ENCODE data around the gene MYRF.

MYRF gene

GRCh38 chr11:61797263-61797944 lies 45.0 kb downstream of the MYRF start:
- TF ChIP-seq ZFX (IDR thresholded peaks at IDR 0.05; ENCODE audit: borderline replicate concordance) = no peak
- TF ChIP-seq CTCF (IDR thresholded peaks at IDR 0.05) = peak; percentile 89
- H3K27ac ChIP-seq = peak overlapping the region; percentile 46

- TF ChIP-seq ZFX (IDR thresholded peaks at IDR 0.05; ENCODE audit: borderline replicate concordance) (no peak), CTCF (IDR thresholded peaks at IDR 0.05) (no peak)
- H3K27ac ChIP-seq = peak overlapping the region; percentile 46
Observed at GRCh38 chr11:61799665-61800284, 47.3 kb downstream of the MYRF start.

- TF ChIP-seq CTCF (IDR thresholded peaks at IDR 0.05) = no peak
- TF ChIP-seq ZFX (IDR thresholded peaks at IDR 0.05; ENCODE audit: borderline replicate concordance) = no peak
- H3K27ac ChIP-seq = peak overlapping the region; percentile 46
Observed at GRCh38 chr11:61800331-61801281, 48.2 kb downstream of the MYRF start.

GRCh38 chr11:61802605-61803004 lies 50.2 kb downstream of the MYRF start:
- no peak overlapping the region for H3K27ac ChIP-seq

GRCh38 chr11:61803889-61804647 lies 51.6 kb downstream of the MYRF start:
- TF ChIP-seq ZFX (IDR thresholded peaks at IDR 0.05; ENCODE audit: borderline replicate concordance) = no peak
- TF ChIP-seq CTCF (IDR thresholded peaks at IDR 0.05) = no peak
- no peak overlapping the region for H3K27ac ChIP-seq

More at GRCh38 chr11:61802605-61803004, 50.2 kb downstream of the MYRF start:
- TF ChIP-seq CTCF (IDR thresholded peaks at IDR 0.05) (no peak), ZFX (IDR thresholded peaks at IDR 0.05; ENCODE audit: borderline replicate concordance) (no peak)

GRCh38 chr11:61805146-61805545 lies 52.7 kb downstream of the MYRF start:
- H3K27ac ChIP-seq = no peak overlapping the region
- no peak for TF ChIP-seq CTCF (IDR thresholded peaks at IDR 0.05)
- TF ChIP-seq ZFX (IDR thresholded peaks at IDR 0.05; ENCODE audit: borderline replicate concordance) = no peak

Measured in 22Rv1 (cell line).